ENCODE measurements around the gene CENPF.

GRCh38 chr1:214587165-214587564 lies 15.8 kb upstream of the CENPF start:
- TF ChIP-seq CTCF (IDR thresholded peaks at IDR 0.05), result no peak
- TF ChIP-seq POLR2AphosphoS5 (IDR thresholded peaks at IDR 0.05), result no peak
- TF ChIP-seq POLR2A (IDR thresholded peaks at IDR 0.05; ENCODE audit: low read depth), result no peak

Data from esophagus muscularis mucosa (tissue), 3 donors.